Measurements from ENCODE around the gene AKR1E2. TPM values are rescaled to one million over a fixed set of nuclear protein-coding genes. Genes with fewer than 3 reads are reported as not detected.
A peak's percentile ranks its signal among the peaks of the same experiment; 100 is the strongest.

Gene AKR1E2
- total RNA-seq, 2 experiments from 2014 or later: 11.2 to 13.8 TPM

GRCh38 chr10:4849555-4850242, 23.7 kb downstream of the AKR1E2 start:
- H3K4me3 Mint-ChIP-seq: no peak overlapping the region
- ChIA-PET CTCF (interaction anchor here (0.7 to 5.3 kb wide), 27 partner anchors 10 to 780 kb away, joined by 3 to 46 read pairs (median 5); partner anchors contain the start of genes AKR1C3 and AKR1E2), POLR2A (no interaction called here)
- H3K27ac Mint-ChIP-seq: peak overlapping the region; percentile 44
- DNase-seq: peak; percentile 90
- no peaks in the 10 kb centered on the region for H3K9me3 Mint-ChIP-seq
- no peaks in the 10 kb centered on the region for H3K27me3 Mint-ChIP-seq
- peaks cover 15% of the 10 kb centered on the region for H3K4me1 Mint-ChIP-seq
- H3K36me3 Mint-ChIP-seq (ENCODE audit: low read depth): peaks cover 2% of the 10 kb centered on the region

GRCh38 chr10:4850397-4850796, 24.4 kb downstream of the AKR1E2 start:
- Mint-ChIP-seq H3K27me3 (no peaks in the 10 kb centered on the region), H3K9me3 (no peaks in the 10 kb centered on the region), H3K36me3 (ENCODE audit: low read depth) (peaks cover 2% of the 10 kb centered on the region), H3K27ac (no peak overlapping the region), H3K4me3 (no peak overlapping the region), H3K4me1 (peaks cover 15% of the 10 kb centered on the region)
- DNase-seq: no peak
- CTCF ChIA-PET: interaction anchor here (1.0 to 5.3 kb wide), 22 partner anchors 10 to 779 kb away, joined by 3 to 46 read pairs (median 5); partner anchors contain the start of genes AKR1C3 and AKR1E2
- POLR2A ChIA-PET: no interaction called here

- H3K27me3 Mint-ChIP-seq: no peaks in the 10 kb centered on the region
- no peaks in the 10 kb centered on the region for H3K9me3 Mint-ChIP-seq
- H3K36me3 Mint-ChIP-seq (ENCODE audit: low read depth): peaks cover 2% of the 10 kb centered on the region
- POLR2A ChIA-PET: no interaction called here
- DNase-seq: no peak
- H3K4me3 Mint-ChIP-seq: no peak overlapping the region
- CTCF ChIA-PET: interaction anchor here (0.8 to 5.3 kb wide), 5 partner anchors 13 to 583 kb away, joined by 3 to 46 read pairs (median 17); no protein-coding TSS in a partner anchor
- H3K27ac Mint-ChIP-seq: no peak overlapping the region
- peaks cover 15% of the 10 kb centered on the region for H3K4me1 Mint-ChIP-seq
Measured at GRCh38 chr10:4851176-4851575, 25.2 kb downstream of the AKR1E2 start.

- Mint-ChIP-seq H3K27me3 (no peaks in the 10 kb centered on the region), H3K9me3 (no peaks in the 10 kb centered on the region), H3K36me3 (ENCODE audit: low read depth) (peaks cover 3% of the 10 kb centered on the region), H3K4me3 (no peak overlapping the region), H3K4me1 (peaks cover 15% of the 10 kb centered on the region), H3K27ac (no peak overlapping the region)
- ChIA-PET CTCF (interaction anchor here (0.6 to 5.3 kb wide), 4 partner anchors 9 to 341 kb away, joined by 3 to 46 read pairs (median 4); no protein-coding TSS in a partner anchor), POLR2A (no interaction called here)
- DNase-seq: no peak
Measured at GRCh38 chr10:4851846-4852245, 25.8 kb downstream of the AKR1E2 start.

- Mint-ChIP-seq H3K4me1 (no peaks in the 10 kb centered on the region), H3K9me3 (no peaks in the 10 kb centered on the region), H3K27me3 (no peaks in the 10 kb centered on the region), H3K27ac (no peak overlapping the region), H3K4me3 (no peak overlapping the region), H3K36me3 (ENCODE audit: low read depth) (peaks cover 1% of the 10 kb centered on the region)
- ChIA-PET CTCF (no interaction called here), POLR2A (no interaction called here)
- no peak for DNase-seq
Measured at GRCh38 chr10:4865945-4866661, 40.1 kb downstream of the AKR1E2 start.

- Mint-ChIP-seq H3K27ac (no peak overlapping the region), H3K27me3 (no peaks in the 10 kb centered on the region), H3K4me3 (no peak overlapping the region), H3K9me3 (no peaks in the 10 kb centered on the region), H3K4me1 (no peaks in the 10 kb centered on the region), H3K36me3 (ENCODE audit: low read depth) (peaks cover 1% of the 10 kb centered on the region)
- no peak for DNase-seq
- ChIA-PET CTCF (no interaction called here), POLR2A (no interaction called here)
Measured at GRCh38 chr10:4867109-4867519, 41.1 kb downstream of the AKR1E2 start.

- H3K27me3 Mint-ChIP-seq: no peaks in the 10 kb centered on the region
- H3K9me3 Mint-ChIP-seq: no peaks in the 10 kb centered on the region
- ChIA-PET CTCF (no interaction called here), POLR2A (no interaction called here)
- no peak overlapping the region for H3K27ac Mint-ChIP-seq
- H3K4me3 Mint-ChIP-seq: no peak overlapping the region
- no peaks in the 10 kb centered on the region for H3K4me1 Mint-ChIP-seq
- H3K36me3 Mint-ChIP-seq (ENCODE audit: low read depth): peaks cover 2% of the 10 kb centered on the region
- no peak for DNase-seq
Measured at GRCh38 chr10:4867520-4868356, 41.7 kb downstream of the AKR1E2 start.

GRCh38 chr10:4868357-4868657, 42.3 kb downstream of the AKR1E2 start:
- H3K27ac Mint-ChIP-seq: no peak overlapping the region
- ChIA-PET CTCF (no interaction called here), POLR2A (no interaction called here)
- no peak for DNase-seq
- no peaks in the 10 kb centered on the region for H3K27me3 Mint-ChIP-seq
- no peaks in the 10 kb centered on the region for H3K4me1 Mint-ChIP-seq
- peaks cover 6% of the 10 kb centered on the region for H3K36me3 Mint-ChIP-seq (ENCODE audit: low read depth)
- no peak overlapping the region for H3K4me3 Mint-ChIP-seq
- peaks cover 3% of the 10 kb centered on the region for H3K9me3 Mint-ChIP-seq

GRCh38 chr10:4882704-4883078, 56.7 kb downstream of the AKR1E2 start:
- Mint-ChIP-seq H3K4me3 (no peak overlapping the region), H3K9me3 (no peaks in the 10 kb centered on the region), H3K27me3 (no peaks in the 10 kb centered on the region), H3K4me1 (peaks cover 3% of the 10 kb centered on the region), H3K36me3 (ENCODE audit: low read depth) (peaks cover 2% of the 10 kb centered on the region), H3K27ac (no peak overlapping the region)
- POLR2A ChIA-PET: no interaction called here
- CTCF ChIA-PET: no interaction called here
- DNase-seq: no peak

GRCh38 chr10:4883079-4883739, 57.2 kb downstream of the AKR1E2 start:
- ChIA-PET POLR2A (no interaction called here), CTCF (no interaction called here)
- H3K27me3 Mint-ChIP-seq: no peaks in the 10 kb centered on the region
- no peak overlapping the region for H3K27ac Mint-ChIP-seq
- peaks cover 3% of the 10 kb centered on the region for H3K4me1 Mint-ChIP-seq
- DNase-seq: no peak
- H3K36me3 Mint-ChIP-seq (ENCODE audit: low read depth): peaks cover 2% of the 10 kb centered on the region
- H3K9me3 Mint-ChIP-seq: no peaks in the 10 kb centered on the region
- no peak overlapping the region for H3K4me3 Mint-ChIP-seq

- H3K4me1 Mint-ChIP-seq: peaks cover 3% of the 10 kb centered on the region
- H3K27me3 Mint-ChIP-seq: no peaks in the 10 kb centered on the region
- H3K27ac Mint-ChIP-seq: no peak overlapping the region
- POLR2A ChIA-PET: no interaction called here
- H3K36me3 Mint-ChIP-seq (ENCODE audit: low read depth): peaks cover 2% of the 10 kb centered on the region
- CTCF ChIA-PET: interaction anchor here (0.6 kb wide), 1 partner anchor 19 kb away, joined by 3 read pairs; no protein-coding TSS in a partner anchor
- no peak overlapping the region for H3K4me3 Mint-ChIP-seq
- DNase-seq: no peak
- no peaks in the 10 kb centered on the region for H3K9me3 Mint-ChIP-seq
Measured at GRCh38 chr10:4885162-4885561, 59.2 kb downstream of the AKR1E2 start.

- Mint-ChIP-seq H3K4me3 (no peak overlapping the region), H3K9me3 (no peaks in the 10 kb centered on the region), H3K4me1 (peaks cover 3% of the 10 kb centered on the region), H3K36me3 (ENCODE audit: low read depth) (peaks cover 2% of the 10 kb centered on the region), H3K27me3 (no peaks in the 10 kb centered on the region), H3K27ac (no peak overlapping the region)
- POLR2A ChIA-PET: no interaction called here
- DNase-seq: no peak
- CTCF ChIA-PET: no interaction called here
Measured at GRCh38 chr10:4887501-4887900, 61.5 kb downstream of the AKR1E2 start.

- CTCF ChIA-PET: no interaction called here
- POLR2A ChIA-PET: no interaction called here
- no peak overlapping the region for H3K4me3 Mint-ChIP-seq
- no peak overlapping the region for H3K27ac Mint-ChIP-seq
- H3K4me1 Mint-ChIP-seq: peaks cover 3% of the 10 kb centered on the region
- peaks cover 2% of the 10 kb centered on the region for H3K36me3 Mint-ChIP-seq (ENCODE audit: low read depth)
- no peaks in the 10 kb centered on the region for H3K27me3 Mint-ChIP-seq
- DNase-seq: no peak
- no peaks in the 10 kb centered on the region for H3K9me3 Mint-ChIP-seq
Measured at GRCh38 chr10:4888236-4888635, 62.2 kb downstream of the AKR1E2 start.
